HepG2 (cell line): ENCODE results near the gene SLC28A3. TPM values are rescaled to one million over a fixed set of nuclear protein-coding genes. Genes with fewer than 3 reads are reported as not detected.

Source experiments
- ATAC-seq: fragments of 200-7000 bp; cut with Tn5 transposase; 3 replicates; pipeline ENCODE4 v1.9.1; 2020; ENCODE audit warnings: mild to moderate bottlenecking, moderate library complexity
- BruUV-seq: library from RNA; stranded (reverse); fragments of 400-500 nt; replicated peaks from 2 replicates; lab custom pipeline; 2021; lab: Mats Ljungman, UMichigan
- CTCF ChIA-PET: fragments of 300-600 bp; formaldehyde crosslinking; extraction: SDS; loops from one replicate; lab custom pipeline; 2021; ENCODE audit warnings: low total read pairs, inconsistent platforms, low intra/inter-chr PET ratio; lab: Yijun Ruan, JAX
- POLR2A ChIA-PET: fragments of 350-600 bp; sonication (Branson Sonifier 250); formaldehyde crosslinking; loops from one replicate; lab custom pipeline; 2020; ENCODE audit warnings: antibody characterized with exemption, inconsistent platforms; lab: Yijun Ruan, JAX
- DNase-seq: peaks from one replicate; pipeline ENCODE4 v3.0.0-alpha.2; 2015; ENCODE audit warnings: low spot score
- FAIRE-seq: peaks from 3 replicates; lab custom pipeline; 2011; peaks lifted over from hg19 to GRCh38; lab: Jason Lieb, UNC
- H2AFZ ChIP-seq: one replicate; pipeline ENCODE4 v1.6.1; 2011; ENCODE audit warnings: low read length, inconsistent platforms
- H3K27ac ChIP-seq: fragments of 300-600 bp; 3 replicates; pipeline ENCODE4 v1.8.0; 2011; ENCODE audit warnings: mixed run types, mild to moderate bottlenecking, mixed read lengths, low read length, inconsistent platforms; ENCODE audit not compliant: insufficient read depth; ENCODE audit errors: extremely low read length
- H3K27me3 ChIP-seq, 2 experiments: fragments of 200-600 bp in 1 of 2; 2 replicates in 1 of 2; 3 replicates in 1 of 2; pipeline versions ENCODE4 v1.6.0 to v1.8.0; 2011; ENCODE audit warnings: low read length in 2 of 2, mild to moderate bottlenecking in 2 of 2, moderate library complexity in 2 of 2, inconsistent platforms in 1 of 2; ENCODE audit not compliant: insufficient read depth in 2 of 2, control insufficient read depth in 1 of 2
- H3K36me3 ChIP-seq, 2 experiments: fragments of 200-600 bp in 1 of 2; replicated peaks in 1 of 2; 2 replicates in 1 of 2; 3 replicates in 1 of 2; pipeline versions ENCODE4 v1.5.1 to v1.8.0; 2011; ENCODE audit warnings: low read length in 2 of 2, inconsistent platforms in 1 of 2; ENCODE audit not compliant: insufficient read depth in 2 of 2, control insufficient read depth in 1 of 2
- H3K4me1 ChIP-seq: 2 replicates; pipeline ENCODE4 v1.5.1; 2012; ENCODE audit warnings: low read length, inconsistent platforms; ENCODE audit not compliant: insufficient read depth
- H3K4me2 ChIP-seq: 2 replicates; pipeline ENCODE4 v1.6.0; 2011; ENCODE audit warnings: low read depth, low read length, inconsistent platforms
- H3K4me3 ChIP-seq, 3 experiments: fragments of 200-600 bp in 1 of 3; sonication (generic), shearing (Covaris generic) in 1 of 3; replicated peaks in 1 of 3; 2 replicates each; pipeline ENCODE4 v1.5.1; 2011 to 2016; ENCODE audit warnings: low read length in 3 of 3, inconsistent platforms in 2 of 3, low read depth in 2 of 3, mild to moderate bottlenecking in 2 of 3, control low read depth in 1 of 3, mixed read lengths in 1 of 3; ENCODE audit not compliant: insufficient read depth in 1 of 3
- H3K79me2 ChIP-seq: one replicate; pipeline ENCODE4 v1.6.1; 2011; ENCODE audit warnings: low read length, inconsistent platforms; ENCODE audit not compliant: insufficient read depth
- H3K9ac ChIP-seq: 2 replicates; pipeline ENCODE4 v1.6.0; 2011; ENCODE audit warnings: mild to moderate bottlenecking, low read depth, low read length, inconsistent platforms; ENCODE audit not compliant: insufficient read depth
- H3K9me3 ChIP-seq: 2 replicates; pipeline ENCODE4 v1.5.1; 2012; ENCODE audit warnings: mild to moderate bottlenecking, low read length
- H4K20me1 ChIP-seq: 2 replicates; pipeline ENCODE4 v1.6.0; 2011; ENCODE audit warnings: inconsistent platforms, mild to moderate bottlenecking, low read length, moderate library complexity; ENCODE audit not compliant: insufficient read depth
- CENPT ChIP-seq: sonication (generic); formaldehyde crosslinking; IDR thresholded peaks from 2 replicates; pipeline ENCODE4 v1.8.0; 2022; ENCODE audit warnings: low read depth, mild to moderate bottlenecking, moderate library complexity, missing genetic modification reagents
- HDAC2 ChIP-seq: sonication (generic); formaldehyde crosslinking; IDR thresholded peaks from 2 replicates; pipeline ENCODE4 v1.4.0; 2020; ENCODE audit warnings: missing genetic modification reagents
- NFRKB ChIP-seq: fragments of 450-650 bp; IDR thresholded peaks from 2 replicates; pipeline ENCODE4 v1.6.1; 2017
- POLR2A ChIP-seq, 2 experiments: IDR thresholded peaks; 2 replicates each; pipeline ENCODE4 v1.6.1; 2011; ENCODE audit warnings: low read depth in 2 of 2, low read length in 2 of 2, mild to moderate bottlenecking in 1 of 2, moderate library complexity in 1 of 2; ENCODE audit not compliant: insufficient read depth in 1 of 2
- STAG1 ChIP-seq: sonication (generic); formaldehyde crosslinking; IDR thresholded peaks from 2 replicates; pipeline ENCODE4 v1.4.0; 2020; ENCODE audit warnings: missing genetic modification reagents
- TAF15 ChIP-seq: fragments of 200-400 bp; formaldehyde crosslinking; IDR thresholded peaks from one replicate; pipeline ENCODE4 v1.6.1; 2018; ENCODE audit warnings: mild to moderate bottlenecking, low read depth, low read length; ENCODE audit not compliant: poor library complexity, severe bottlenecking
- WIZ ChIP-seq: sonication (generic); formaldehyde crosslinking; IDR thresholded peaks from 2 replicates; pipeline ENCODE4 v1.5.1; 2020; ENCODE audit warnings: mild to moderate bottlenecking, missing genetic modification reagents
- ZSCAN22 ChIP-seq: sonication (generic); formaldehyde crosslinking; IDR thresholded peaks from 2 replicates; pipeline ENCODE4 v1.4.0; 2020; ENCODE audit warnings: mild to moderate bottlenecking, missing genetic modification reagents
- WGBS: methylation state at CpG from one replicate; pipeline ENCODE4 v1.1.6; 2017; ENCODE audit warnings: low lambda C conversion rate; 5-methylcytosine and 5-hydroxymethylcytosine counted together
- in situ Hi-C: cut with HindIII; loops from 2 replicates; pipeline ENCODE4 v1.10.0; 2017; ENCODE audit warnings: low pct_unique_long_range_greater_than_20kb; ENCODE audit not compliant: extremely low pct_ligation_motif_present
- intact Hi-C: fragments of 100-400 bp; cut with micrococcal nuclease; formaldehyde crosslinking; loops from one replicate; pipeline ENCODE4 v1.10.0; 2022; ENCODE audit not compliant: unreplicated experiment
- polyA plus RNA-seq, 8 experiments: library from polyadenylated mRNA; depleted of rRNA in 3 of 8; stranded (reverse) in 7 of 8; unstranded in 1 of 8; fragments of >200 nt; fragmentation: Illumina TruSeq in 4 of 8; extraction: Trizol in 4 of 8; gene quantifications; 2 replicates each; pipeline versions ENCODE4 v1.2.1 to v1.2.3, GENCODE V29; 2011 to 2016; ENCODE audit warnings: low read depth in 4 of 8, missing spikeins in 1 of 8, mixed read lengths in 1 of 8; ENCODE audit not compliant: insufficient read depth in 1 of 8
- total RNA-seq, 5 experiments: library from RNA; depleted of rRNA; stranded (reverse); fragments of >200 nt; fragmentation: Illumina TruSeq; extraction: Trizol; gene quantifications; 2 replicates each; pipeline ENCODE4 v1.2.3, GENCODE V29; 2016; ENCODE audit warnings: low read depth in 1 of 5
- TF ChIP-seq, protein P1 (sequence below): sonication (generic); formaldehyde crosslinking; IDR thresholded peaks from 2 replicates; pipeline ENCODE4 v1.4.0; 2020; ENCODE audit warnings: mild to moderate bottlenecking, missing genetic modification reagents
- TF ChIP-seq, protein P2 (sequence below): sonication (generic); formaldehyde crosslinking; IDR thresholded peaks from 2 replicates; pipeline ENCODE4 v1.4.0; 2020; ENCODE audit warnings: missing genetic modification reagents, low read depth, mild to moderate bottlenecking, borderline replicate concordance
- TF ChIP-seq, protein P3 (sequence below): sonication (generic); formaldehyde crosslinking; IDR thresholded peaks from 2 replicates; pipeline ENCODE4 v1.5.0; 2020; ENCODE audit warnings: mild to moderate bottlenecking, missing genetic modification reagents, borderline replicate concordance
- TF ChIP-seq, protein P4 (sequence below): sonication (generic); formaldehyde crosslinking; IDR thresholded peaks from 2 replicates; pipeline ENCODE4 v1.4.0; 2020; ENCODE audit warnings: missing genetic modification reagents
- TF ChIP-seq, protein P5 (sequence below): sonication (generic); formaldehyde crosslinking; IDR thresholded peaks from 2 replicates; pipeline ENCODE4 v1.8.1; 2023; ENCODE audit warnings: missing genetic modification reagents, inconsistent platforms, borderline replicate concordance

The SLC28A3 gene
- total and polyA plus RNA-seq, 2 of the 13 experiments (the other 11 are each of a cell fraction or from before 2014, with no cell fraction given), result not detected

DNA sequence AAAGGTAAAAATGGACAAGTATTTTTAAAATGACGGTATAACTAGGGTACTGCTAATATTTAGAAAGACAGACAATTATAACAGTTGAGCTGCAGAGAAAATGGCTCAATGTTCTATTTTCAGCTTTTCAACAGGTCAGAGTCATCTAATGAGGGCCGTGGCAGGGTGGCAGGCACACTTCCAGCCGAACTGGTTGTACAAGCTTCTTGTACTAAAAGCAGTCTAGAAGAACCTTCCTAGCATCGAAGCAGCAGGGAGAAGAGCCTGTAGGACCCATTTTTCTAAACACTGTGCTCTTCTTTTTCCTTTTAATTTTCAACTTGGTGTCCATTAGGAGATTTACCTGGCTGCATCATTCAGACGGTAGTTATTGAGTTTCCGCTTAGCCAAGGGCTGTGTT, 85.6 kb downstream of the SLC28A3 start:
- ChIA-PET CTCF (no interaction called here), POLR2A (no interaction called here)
- H3K4me1 ChIP-seq, result no peaks in the 10 kb centered on the region
- in situ Hi-C loops (no loop called here), intact Hi-C loops (loop anchor here (10.0 kb wide), 1 partner anchor 60 kb away; no protein-coding TSS in a partner anchor)
- WGBS, result 17% methylated on average over 6 of the region's 6 CpGs
- no peak for FAIRE-seq
- no peaks in the 10 kb centered on the region for H3K36me3 ChIP-seq
- H3K27me3 ChIP-seq, result peaks cover 1 to 43% of the 10 kb centered on the region in 2 experiments; a peak in 4 of 5 replicates
- DNase-seq, result no peak
- no peak overlapping the region for H3K27ac ChIP-seq
- no peaks in the 10 kb centered on the region for H4K20me1 ChIP-seq
- no peaks in the 10 kb centered on the region for H3K79me2 ChIP-seq
- H3K4me2 ChIP-seq, result no peak overlapping the region
- no peak overlapping the region for H2AFZ ChIP-seq
- no TSS peak for BruUV-seq
- H3K4me3 ChIP-seq, result no peak overlapping the region
- H3K9me3 ChIP-seq, result no peaks in the 10 kb centered on the region
- no peak for ATAC-seq
- H3K9ac ChIP-seq, result no peak overlapping the region
- TF ChIP-seq, protein P1, sequence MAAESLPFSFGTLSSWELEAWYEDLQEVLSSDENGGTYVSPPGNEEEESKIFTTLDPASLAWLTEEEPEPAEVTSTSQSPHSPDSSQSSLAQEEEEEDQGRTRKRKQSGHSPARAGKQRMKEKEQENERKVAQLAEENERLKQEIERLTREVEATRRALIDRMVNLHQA (CRISPR knock-in tag), result no peak
- no peak for TF ChIP-seq STAG1 (CRISPR knock-in tag)
- no peak for TF ChIP-seq ZSCAN22
- TF ChIP-seq, protein P2, sequence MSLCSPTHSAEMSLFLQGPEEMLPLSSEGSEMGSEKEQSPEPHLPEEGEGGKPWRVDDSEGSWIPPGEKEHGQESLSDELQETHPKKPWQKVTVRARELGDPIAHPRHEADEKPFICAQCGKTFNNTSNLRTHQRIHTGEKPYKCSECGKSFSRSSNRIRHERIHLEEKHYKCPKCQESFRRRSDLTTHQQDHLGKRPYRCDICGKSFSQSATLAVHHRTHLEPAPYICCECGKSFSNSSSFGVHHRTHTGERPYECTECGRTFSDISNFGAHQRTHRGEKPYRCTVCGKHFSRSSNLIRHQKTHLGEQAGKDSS (CRISPR knock-in tag), result no peak
- TF ChIP-seq CENPT (CRISPR knock-in tag), result no peak
- TF ChIP-seq WIZ (CRISPR knock-in tag), result no peak
- TF ChIP-seq NFRKB, result no peak
- TF ChIP-seq, protein P3, sequence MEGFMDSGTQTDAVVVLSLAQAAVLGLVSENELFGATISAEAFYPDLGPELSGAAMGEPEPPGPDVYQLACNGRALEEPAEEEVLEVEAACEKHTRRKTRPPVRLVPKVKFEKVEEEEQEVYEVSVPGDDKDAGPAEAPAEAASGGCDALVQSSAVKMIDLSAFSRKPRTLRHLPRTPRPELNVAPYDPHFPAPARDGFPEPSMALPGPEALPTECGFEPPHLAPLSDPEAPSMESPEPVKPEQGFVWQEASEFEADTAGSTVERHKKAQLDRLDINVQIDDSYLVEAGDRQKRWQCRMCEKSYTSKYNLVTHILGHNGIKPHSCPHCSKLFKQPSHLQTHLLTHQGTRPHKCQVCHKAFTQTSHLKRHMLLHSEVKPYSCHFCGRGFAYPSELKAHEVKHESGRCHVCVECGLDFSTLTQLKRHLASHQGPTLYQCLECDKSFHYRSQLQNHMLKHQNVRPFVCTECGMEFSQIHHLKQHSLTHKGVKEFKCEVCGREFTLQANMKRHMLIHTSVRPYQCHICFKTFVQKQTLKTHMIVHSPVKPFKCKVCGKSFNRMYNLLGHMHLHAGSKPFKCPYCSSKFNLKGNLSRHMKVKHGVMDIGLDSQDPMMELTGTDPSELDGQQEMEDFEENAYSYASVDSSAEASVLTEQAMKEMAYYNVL (CRISPR knock-in tag), result no peak
- no peak for TF ChIP-seq HDAC2 (CRISPR knock-in tag)
- no peak for TF ChIP-seq POLR2A (IDR thresholded peaks at IDR 0.05; ENCODE audit: insufficient read depth in 1 of 2, low read depth in 2 of 2, low read length in 2 of 2)
- TF ChIP-seq, protein P4, sequence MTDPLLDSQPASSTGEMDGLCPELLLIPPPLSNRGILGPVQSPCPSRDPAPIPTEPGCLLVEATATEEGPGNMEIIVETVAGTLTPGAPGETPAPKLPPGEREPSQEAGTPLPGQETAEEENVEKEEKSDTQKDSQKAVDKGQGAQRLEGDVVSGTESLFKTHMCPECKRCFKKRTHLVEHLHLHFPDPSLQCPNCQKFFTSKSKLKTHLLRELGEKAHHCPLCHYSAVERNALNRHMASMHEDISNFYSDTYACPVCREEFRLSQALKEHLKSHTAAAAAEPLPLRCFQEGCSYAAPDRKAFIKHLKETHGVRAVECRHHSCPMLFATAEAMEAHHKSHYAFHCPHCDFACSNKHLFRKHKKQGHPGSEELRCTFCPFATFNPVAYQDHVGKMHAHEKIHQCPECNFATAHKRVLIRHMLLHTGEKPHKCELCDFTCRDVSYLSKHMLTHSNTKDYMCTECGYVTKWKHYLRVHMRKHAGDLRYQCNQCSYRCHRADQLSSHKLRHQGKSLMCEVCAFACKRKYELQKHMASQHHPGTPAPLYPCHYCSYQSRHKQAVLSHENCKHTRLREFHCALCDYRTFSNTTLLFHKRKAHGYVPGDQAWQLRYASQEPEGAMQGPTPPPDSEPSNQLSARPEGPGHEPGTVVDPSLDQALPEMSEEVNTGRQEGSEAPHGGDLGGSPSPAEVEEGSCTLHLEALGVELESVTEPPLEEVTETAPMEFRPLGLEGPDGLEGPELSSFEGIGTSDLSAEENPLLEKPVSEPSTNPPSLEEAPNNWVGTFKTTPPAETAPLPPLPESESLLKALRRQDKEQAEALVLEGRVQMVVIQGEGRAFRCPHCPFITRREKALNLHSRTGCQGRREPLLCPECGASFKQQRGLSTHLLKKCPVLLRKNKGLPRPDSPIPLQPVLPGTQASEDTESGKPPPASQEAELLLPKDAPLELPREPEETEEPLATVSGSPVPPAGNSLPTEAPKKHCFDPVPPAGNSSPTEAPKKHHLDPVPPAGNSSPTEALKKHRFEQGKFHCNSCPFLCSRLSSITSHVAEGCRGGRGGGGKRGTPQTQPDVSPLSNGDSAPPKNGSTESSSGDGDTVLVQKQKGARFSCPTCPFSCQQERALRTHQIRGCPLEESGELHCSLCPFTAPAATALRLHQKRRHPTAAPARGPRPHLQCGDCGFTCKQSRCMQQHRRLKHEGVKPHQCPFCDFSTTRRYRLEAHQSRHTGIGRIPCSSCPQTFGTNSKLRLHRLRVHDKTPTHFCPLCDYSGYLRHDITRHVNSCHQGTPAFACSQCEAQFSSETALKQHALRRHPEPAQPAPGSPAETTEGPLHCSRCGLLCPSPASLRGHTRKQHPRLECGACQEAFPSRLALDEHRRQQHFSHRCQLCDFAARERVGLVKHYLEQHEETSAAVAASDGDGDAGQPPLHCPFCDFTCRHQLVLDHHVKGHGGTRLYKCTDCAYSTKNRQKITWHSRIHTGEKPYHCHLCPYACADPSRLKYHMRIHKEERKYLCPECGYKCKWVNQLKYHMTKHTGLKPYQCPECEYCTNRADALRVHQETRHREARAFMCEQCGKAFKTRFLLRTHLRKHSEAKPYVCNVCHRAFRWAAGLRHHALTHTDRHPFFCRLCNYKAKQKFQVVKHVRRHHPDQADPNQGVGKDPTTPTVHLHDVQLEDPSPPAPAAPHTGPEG (CRISPR knock-in tag), result no peak
- no peak for TF ChIP-seq TAF15
- TF ChIP-seq, protein P5, sequence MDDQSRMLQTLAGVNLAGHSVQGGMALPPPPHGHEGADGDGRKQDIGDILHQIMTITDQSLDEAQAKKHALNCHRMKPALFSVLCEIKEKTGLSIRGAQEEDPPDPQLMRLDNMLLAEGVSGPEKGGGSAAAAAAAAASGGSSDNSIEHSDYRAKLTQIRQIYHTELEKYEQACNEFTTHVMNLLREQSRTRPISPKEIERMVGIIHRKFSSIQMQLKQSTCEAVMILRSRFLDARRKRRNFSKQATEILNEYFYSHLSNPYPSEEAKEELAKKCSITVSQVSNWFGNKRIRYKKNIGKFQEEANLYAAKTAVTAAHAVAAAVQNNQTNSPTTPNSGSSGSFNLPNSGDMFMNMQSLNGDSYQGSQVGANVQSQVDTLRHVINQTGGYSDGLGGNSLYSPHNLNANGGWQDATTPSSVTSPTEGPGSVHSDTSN (CRISPR knock-in tag), result no peak
